GM23338 (cell line): ENCODE measurements around the gene AMER1. TPM values are rescaled to one million over a fixed set of nuclear protein-coding genes. Genes with fewer than 3 reads are reported as not detected.

ENCODE experiments used
- ATAC-seq: fragments of 200-7000 bp; cut with Tn5 transposase; 3 replicates; pipeline ENCODE4 v1.9.1; 2020
- DNase-seq: peaks from one replicate; pipeline ENCODE4 v3.0.0-alpha.2; 2015; ENCODE audit warnings: low spot score
- H2AFZ ChIP-seq: fragments of 200-600 bp; sonication (generic); 2 replicates; pipeline ENCODE4 v1.8.0; 2016; ENCODE audit warnings: antibody characterized with exemption, mild to moderate bottlenecking, moderate library complexity
- H3F3A ChIP-seq: fragments of 200-600 bp; sonication (generic); replicated peaks from 2 replicates; pipeline ENCODE4 v1.8.0; 2017; ENCODE audit warnings: antibody characterized with exemption, mixed run types, low read depth
- H3K27ac ChIP-seq: fragments of 200-600 bp; sonication (generic); 2 replicates; pipeline ENCODE4 v1.6.1; 2016; ENCODE audit warnings: low read depth
- H3K27me3 ChIP-seq: fragments of 200-600 bp; sonication (generic); 2 replicates; pipeline ENCODE4 v1.8.0; 2016; ENCODE audit warnings: mild to moderate bottlenecking, mixed run types, moderate library complexity; ENCODE audit not compliant: insufficient read depth
- H3K36me3 ChIP-seq: fragments of 200-600 bp; sonication (generic); 2 replicates; pipeline ENCODE4 v1.8.0; 2016; ENCODE audit warnings: mild to moderate bottlenecking; ENCODE audit not compliant: insufficient read depth
- H3K4me1 ChIP-seq: fragments of 200-600 bp; sonication (generic); 2 replicates; pipeline ENCODE4 v1.8.0; 2016; ENCODE audit warnings: mild to moderate bottlenecking, moderate library complexity; ENCODE audit not compliant: insufficient read depth
- H3K4me2 ChIP-seq: fragments of 200-600 bp; sonication (generic); 2 replicates; pipeline ENCODE4 v1.7.1; 2017; ENCODE audit warnings: mixed run types
- H3K4me3 ChIP-seq: fragments of 200-600 bp; sonication (generic); 2 replicates; pipeline ENCODE4 v1.6.1; 2016; ENCODE audit warnings: mixed run types
- H3K79me2 ChIP-seq: fragments of 200-600 bp; sonication (generic); replicated peaks from 2 replicates; pipeline ENCODE4 v1.8.0; 2017; ENCODE audit warnings: mild to moderate bottlenecking; ENCODE audit not compliant: insufficient read depth
- H3K9me2 ChIP-seq: fragments of 200-600 bp; sonication (generic); 2 replicates; pipeline ENCODE4 v1.8.0; 2017; ENCODE audit not compliant: insufficient read depth
- H4K20me1 ChIP-seq: fragments of 200-600 bp; sonication (generic); replicated peaks from 2 replicates; pipeline ENCODE4 v1.8.0; 2017; ENCODE audit warnings: mild to moderate bottlenecking; ENCODE audit not compliant: insufficient read depth
- H3K27ac Mint-ChIP-seq: 2 replicates; pipeline ENCODE4 v1.8.0; 2020; ENCODE audit warnings: inconsistent platforms, mild to moderate bottlenecking, moderate library complexity, mixed read lengths
- H3K27me3 Mint-ChIP-seq: 3 replicates; pipeline ENCODE4 v1.8.0; 2022; ENCODE audit warnings: low read depth, mild to moderate bottlenecking, moderate library complexity, mixed read lengths, inconsistent platforms; ENCODE audit not compliant: insufficient read depth, poor library complexity
- H3K36me3 Mint-ChIP-seq: 3 replicates; pipeline ENCODE4 v1.8.0; 2021; ENCODE audit warnings: low read depth, mild to moderate bottlenecking, inconsistent platforms, moderate library complexity, mixed read lengths
- H3K4me1 Mint-ChIP-seq: 3 replicates; pipeline ENCODE4 v1.8.0; 2020; ENCODE audit warnings: mild to moderate bottlenecking, inconsistent platforms, mixed read lengths
- H3K4me3 Mint-ChIP-seq: 3 replicates; pipeline ENCODE4 v1.8.0; 2021; ENCODE audit warnings: moderate library complexity, mild to moderate bottlenecking, inconsistent platforms, mixed read lengths
- H3K9me3 Mint-ChIP-seq: 3 replicates; pipeline ENCODE4 v1.8.0; 2020; ENCODE audit warnings: moderate library complexity, mild to moderate bottlenecking, inconsistent platforms, mixed read lengths
- CREB1 ChIP-seq: fragments of 250-450 bp; sonication (Bioruptor Pico); IDR thresholded peaks from 2 replicates; pipeline ENCODE4 v1.5.0; 2020; ENCODE audit warnings: low read depth, mild to moderate bottlenecking, moderate library complexity
- EZH2 ChIP-seq: fragments of 200-600 bp; sonication (generic); IDR thresholded peaks from one replicate; pipeline ENCODE4 v1.8.0; 2017; ENCODE audit warnings: antibody characterized with exemption, mild to moderate bottlenecking, low read depth; ENCODE audit not compliant: unreplicated experiment
- EZH2phosphoT487 ChIP-seq: fragments of 200-600 bp; sonication (generic); IDR thresholded peaks from one replicate; pipeline ENCODE4 v1.8.1; 2018; ENCODE audit warnings: antibody characterized with exemption; ENCODE audit not compliant: unreplicated experiment
- JUNB ChIP-seq: IDR thresholded peaks from one replicate; pipeline ENCODE4 v1.6.1; 2016; ENCODE audit warnings: antibody characterized with exemption; ENCODE audit not compliant: unreplicated experiment
- NANOG ChIP-seq: IDR thresholded peaks from 2 replicates; pipeline ENCODE4 v1.6.1; 2016; ENCODE audit warnings: antibody characterized with exemption, borderline replicate concordance
- POLR2AphosphoS5 ChIP-seq: IDR thresholded peaks from 2 replicates; pipeline ENCODE4 v1.6.1; 2016; ENCODE audit warnings: antibody characterized with exemption, low read depth
- STAT1 ChIP-seq: IDR thresholded peaks from one replicate; pipeline ENCODE4 v1.6.1; 2016; ENCODE audit warnings: antibody characterized with exemption; ENCODE audit not compliant: unreplicated experiment
- ZNF114 ChIP-seq: fragments of 250-450 bp; sonication (Bioruptor Pico); IDR thresholded peaks from 2 replicates; pipeline ENCODE4 v1.5.0; 2020; ENCODE audit warnings: mild to moderate bottlenecking, moderate library complexity
- ZNF331 ChIP-seq: fragments of 250-450 bp; sonication (Bioruptor Pico); IDR thresholded peaks from 2 replicates; pipeline ENCODE4 v1.5.0; 2020; ENCODE audit warnings: low read depth, mild to moderate bottlenecking, moderate library complexity
- polyA plus RNA-seq: library from polyadenylated mRNA; unstranded; fragments of >200 nt; fragmentation: Nextera tagmentation; extraction: Ambion mirVana; gene quantifications from 2 replicates; pipeline ENCODE4 v1.2.1, GENCODE V29; 2016
- total RNA-seq: library from RNA; depleted of rRNA; stranded (reverse); fragments of >200 nt; shearing (Covaris generic); gene quantifications from 2 replicates; pipeline ENCODE4 v1.2.3, GENCODE V29; 2014
- TF ChIP-seq, protein P1 (sequence below): IDR thresholded peaks from 2 replicates; pipeline ENCODE4 v1.6.1; 2016; ENCODE audit warnings: antibody characterized with exemption
- TF ChIP-seq, protein P2 (sequence below): fragments of 250-450 bp; sonication (Bioruptor Pico); IDR thresholded peaks from 2 replicates; pipeline ENCODE4 v1.5.0; 2020; ENCODE audit warnings: mild to moderate bottlenecking, moderate library complexity
- TF ChIP-seq, protein P3 (sequence below), 2 experiments: fragments of 200-600 bp in 1 of 2; sonication (generic) in 1 of 2; conservative IDR thresholded peaks; 2 replicates each; pipeline versions ENCODE4 v1.5.1 to v1.6.1; 2016 to 2017; ENCODE audit warnings: antibody characterized with exemption in 2 of 2, low read depth in 2 of 2, mild to moderate bottlenecking in 2 of 2, moderate library complexity in 1 of 2
- TF ChIP-seq, protein P4 (sequence below): IDR thresholded peaks from one replicate; pipeline ENCODE4 v1.6.1; 2018; ENCODE audit warnings: antibody characterized with exemption; ENCODE audit not compliant: unreplicated experiment

The AMER1 gene
- total and polyA plus RNA-seq, 2 experiments from 2014 or later: 0.48 to 10.9 TPM

DNA sequence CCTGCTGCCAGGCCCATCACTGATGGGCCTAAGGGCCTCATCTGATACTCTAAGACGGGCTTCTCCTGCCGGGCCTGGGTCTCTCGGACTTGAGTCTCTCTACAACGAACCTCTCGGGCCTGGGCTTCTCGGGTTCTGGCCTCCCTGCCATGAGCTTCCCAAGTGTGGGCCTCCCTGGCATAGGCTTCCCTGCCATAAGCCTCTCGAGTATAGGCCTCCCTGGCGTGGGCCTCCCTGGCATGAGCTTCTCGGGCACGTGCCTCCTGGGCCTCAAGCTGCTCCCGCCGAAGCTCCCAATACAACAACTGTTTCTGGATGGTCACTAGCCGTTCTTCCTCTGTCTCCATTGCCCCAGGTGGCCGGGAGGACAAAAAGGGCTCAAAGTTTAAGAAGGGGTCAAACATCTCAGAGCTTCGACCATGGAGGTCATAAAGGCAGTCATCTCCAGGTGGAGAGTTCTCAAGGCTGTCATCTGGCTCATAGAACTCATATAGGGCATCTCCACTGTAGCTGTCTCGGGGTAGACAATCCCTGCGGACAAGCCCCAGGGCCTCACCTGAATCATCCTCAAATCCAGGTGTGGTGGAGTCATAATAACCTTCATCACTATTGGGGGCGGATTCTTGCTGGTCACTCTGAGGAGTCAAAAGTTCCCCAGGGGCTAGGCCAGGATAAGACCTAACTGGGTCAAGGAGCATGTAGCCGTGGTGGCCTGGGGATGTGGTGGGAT, 14.1 kb downstream of the AMER1 start:
- no peak overlapping the region for H3K4me3 Mint-ChIP-seq
- Histone ChIP-seq H3K4me3 (no peak overlapping the region), H3K27me3 (no peaks in the 10 kb centered on the region), H3F3A (no peaks in the 10 kb centered on the region), H4K20me1 (no peaks in the 10 kb centered on the region), H2AFZ (no peak overlapping the region), H3K79me2 (no peaks in the 10 kb centered on the region), H3K4me1 (0 out of 2 replicates have a peak, but pooled peaks cover 3% of the 10 kb centered on the region), H3K27ac (no peak overlapping the region), H3K9me2 (no peaks in the 10 kb centered on the region), H3K4me2 (no peak overlapping the region), H3K36me3 (no peaks in the 10 kb centered on the region)
- TF ChIP-seq STAT1: no peak
- TF ChIP-seq EZH2: no peak
- TF ChIP-seq POLR2AphosphoS5: no peak
- TF ChIP-seq NANOG: no peak
- no peak for TF ChIP-seq EZH2phosphoT487
- TF ChIP-seq, protein P1, sequence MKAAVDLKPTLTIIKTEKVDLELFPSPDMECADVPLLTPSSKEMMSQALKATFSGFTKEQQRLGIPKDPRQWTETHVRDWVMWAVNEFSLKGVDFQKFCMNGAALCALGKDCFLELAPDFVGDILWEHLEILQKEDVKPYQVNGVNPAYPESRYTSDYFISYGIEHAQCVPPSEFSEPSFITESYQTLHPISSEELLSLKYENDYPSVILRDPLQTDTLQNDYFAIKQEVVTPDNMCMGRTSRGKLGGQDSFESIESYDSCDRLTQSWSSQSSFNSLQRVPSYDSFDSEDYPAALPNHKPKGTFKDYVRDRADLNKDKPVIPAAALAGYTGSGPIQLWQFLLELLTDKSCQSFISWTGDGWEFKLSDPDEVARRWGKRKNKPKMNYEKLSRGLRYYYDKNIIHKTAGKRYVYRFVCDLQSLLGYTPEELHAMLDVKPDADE: no peak
- no peak for TF ChIP-seq JUNB
- TF ChIP-seq, protein P2, sequence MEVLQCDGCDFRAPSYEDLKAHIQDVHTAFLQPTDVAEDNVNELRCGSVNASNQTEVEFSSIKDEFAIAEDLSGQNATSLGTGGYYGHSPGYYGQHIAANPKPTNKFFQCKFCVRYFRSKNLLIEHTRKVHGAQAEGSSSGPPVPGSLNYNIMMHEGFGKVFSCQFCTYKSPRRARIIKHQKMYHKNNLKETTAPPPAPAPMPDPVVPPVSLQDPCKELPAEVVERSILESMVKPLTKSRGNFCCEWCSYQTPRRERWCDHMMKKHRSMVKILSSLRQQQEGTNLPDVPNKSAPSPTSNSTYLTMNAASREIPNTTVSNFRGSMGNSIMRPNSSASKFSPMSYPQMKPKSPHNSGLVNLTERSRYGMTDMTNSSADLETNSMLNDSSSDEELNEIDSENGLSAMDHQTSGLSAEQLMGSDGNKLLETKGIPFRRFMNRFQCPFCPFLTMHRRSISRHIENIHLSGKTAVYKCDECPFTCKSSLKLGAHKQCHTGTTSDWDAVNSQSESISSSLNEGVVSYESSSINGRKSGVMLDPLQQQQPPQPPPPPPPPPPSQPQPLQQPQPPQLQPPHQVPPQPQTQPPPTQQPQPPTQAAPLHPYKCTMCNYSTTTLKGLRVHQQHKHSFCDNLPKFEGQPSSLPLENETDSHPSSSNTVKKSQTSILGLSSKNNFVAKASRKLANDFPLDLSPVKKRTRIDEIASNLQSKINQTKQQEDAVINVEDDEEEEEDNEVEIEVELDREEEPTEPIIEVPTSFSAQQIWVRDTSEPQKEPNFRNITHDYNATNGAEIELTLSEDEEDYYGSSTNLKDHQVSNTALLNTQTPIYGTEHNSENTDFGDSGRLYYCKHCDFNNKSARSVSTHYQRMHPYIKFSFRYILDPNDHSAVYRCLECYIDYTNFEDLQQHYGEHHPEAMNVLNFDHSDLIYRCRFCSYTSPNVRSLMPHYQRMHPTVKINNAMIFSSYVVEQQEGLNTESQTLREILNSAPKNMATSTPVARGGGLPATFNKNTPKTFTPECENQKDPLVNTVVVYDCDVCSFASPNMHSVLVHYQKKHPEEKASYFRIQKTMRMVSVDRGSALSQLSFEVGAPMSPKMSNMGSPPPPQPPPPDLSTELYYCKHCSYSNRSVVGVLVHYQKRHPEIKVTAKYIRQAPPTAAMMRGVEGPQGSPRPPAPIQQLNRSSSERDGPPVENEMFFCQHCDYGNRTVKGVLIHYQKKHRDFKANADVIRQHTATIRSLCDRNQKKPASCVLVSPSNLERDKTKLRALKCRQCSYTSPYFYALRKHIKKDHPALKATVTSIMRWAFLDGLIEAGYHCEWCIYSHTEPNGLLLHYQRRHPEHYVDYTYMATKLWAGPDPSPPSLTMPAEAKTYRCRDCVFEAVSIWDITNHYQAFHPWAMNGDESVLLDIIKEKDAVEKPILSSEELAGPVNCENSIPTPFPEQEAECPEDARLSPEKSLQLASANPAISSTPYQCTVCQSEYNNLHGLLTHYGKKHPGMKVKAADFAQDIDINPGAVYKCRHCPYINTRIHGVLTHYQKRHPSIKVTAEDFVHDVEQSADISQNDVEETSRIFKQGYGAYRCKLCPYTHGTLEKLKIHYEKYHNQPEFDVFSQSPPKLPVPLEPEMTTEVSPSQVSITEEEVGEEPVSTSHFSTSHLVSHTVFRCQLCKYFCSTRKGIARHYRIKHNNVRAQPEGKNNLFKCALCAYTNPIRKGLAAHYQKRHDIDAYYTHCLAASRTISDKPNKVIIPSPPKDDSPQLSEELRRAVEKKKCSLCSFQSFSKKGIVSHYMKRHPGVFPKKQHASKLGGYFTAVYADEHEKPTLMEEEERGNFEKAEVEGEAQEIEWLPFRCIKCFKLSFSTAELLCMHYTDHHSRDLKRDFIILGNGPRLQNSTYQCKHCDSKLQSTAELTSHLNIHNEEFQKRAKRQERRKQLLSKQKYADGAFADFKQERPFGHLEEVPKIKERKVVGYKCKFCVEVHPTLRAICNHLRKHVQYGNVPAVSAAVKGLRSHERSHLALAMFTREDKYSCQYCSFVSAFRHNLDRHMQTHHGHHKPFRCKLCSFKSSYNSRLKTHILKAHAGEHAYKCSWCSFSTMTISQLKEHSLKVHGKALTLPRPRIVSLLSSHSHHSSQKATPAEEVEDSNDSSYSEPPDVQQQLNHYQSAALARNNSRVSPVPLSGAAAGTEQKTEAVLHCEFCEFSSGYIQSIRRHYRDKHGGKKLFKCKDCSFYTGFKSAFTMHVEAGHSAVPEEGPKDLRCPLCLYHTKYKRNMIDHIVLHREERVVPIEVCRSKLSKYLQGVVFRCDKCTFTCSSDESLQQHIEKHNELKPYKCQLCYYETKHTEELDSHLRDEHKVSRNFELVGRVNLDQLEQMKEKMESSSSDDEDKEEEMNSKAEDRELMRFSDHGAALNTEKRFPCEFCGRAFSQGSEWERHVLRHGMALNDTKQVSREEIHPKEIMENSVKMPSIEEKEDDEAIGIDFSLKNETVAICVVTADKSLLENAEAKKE (CRISPR knock-in tag): no peak
- TF ChIP-seq, protein P3, sequence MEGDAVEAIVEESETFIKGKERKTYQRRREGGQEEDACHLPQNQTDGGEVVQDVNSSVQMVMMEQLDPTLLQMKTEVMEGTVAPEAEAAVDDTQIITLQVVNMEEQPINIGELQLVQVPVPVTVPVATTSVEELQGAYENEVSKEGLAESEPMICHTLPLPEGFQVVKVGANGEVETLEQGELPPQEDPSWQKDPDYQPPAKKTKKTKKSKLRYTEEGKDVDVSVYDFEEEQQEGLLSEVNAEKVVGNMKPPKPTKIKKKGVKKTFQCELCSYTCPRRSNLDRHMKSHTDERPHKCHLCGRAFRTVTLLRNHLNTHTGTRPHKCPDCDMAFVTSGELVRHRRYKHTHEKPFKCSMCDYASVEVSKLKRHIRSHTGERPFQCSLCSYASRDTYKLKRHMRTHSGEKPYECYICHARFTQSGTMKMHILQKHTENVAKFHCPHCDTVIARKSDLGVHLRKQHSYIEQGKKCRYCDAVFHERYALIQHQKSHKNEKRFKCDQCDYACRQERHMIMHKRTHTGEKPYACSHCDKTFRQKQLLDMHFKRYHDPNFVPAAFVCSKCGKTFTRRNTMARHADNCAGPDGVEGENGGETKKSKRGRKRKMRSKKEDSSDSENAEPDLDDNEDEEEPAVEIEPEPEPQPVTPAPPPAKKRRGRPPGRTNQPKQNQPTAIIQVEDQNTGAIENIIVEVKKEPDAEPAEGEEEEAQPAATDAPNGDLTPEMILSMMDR (conservative IDR thresholded peaks at IDR 0.05; ENCODE audit: low read depth in 2 of 2): no peak
- no peak for TF ChIP-seq ZNF114
- TF ChIP-seq, protein P4, sequence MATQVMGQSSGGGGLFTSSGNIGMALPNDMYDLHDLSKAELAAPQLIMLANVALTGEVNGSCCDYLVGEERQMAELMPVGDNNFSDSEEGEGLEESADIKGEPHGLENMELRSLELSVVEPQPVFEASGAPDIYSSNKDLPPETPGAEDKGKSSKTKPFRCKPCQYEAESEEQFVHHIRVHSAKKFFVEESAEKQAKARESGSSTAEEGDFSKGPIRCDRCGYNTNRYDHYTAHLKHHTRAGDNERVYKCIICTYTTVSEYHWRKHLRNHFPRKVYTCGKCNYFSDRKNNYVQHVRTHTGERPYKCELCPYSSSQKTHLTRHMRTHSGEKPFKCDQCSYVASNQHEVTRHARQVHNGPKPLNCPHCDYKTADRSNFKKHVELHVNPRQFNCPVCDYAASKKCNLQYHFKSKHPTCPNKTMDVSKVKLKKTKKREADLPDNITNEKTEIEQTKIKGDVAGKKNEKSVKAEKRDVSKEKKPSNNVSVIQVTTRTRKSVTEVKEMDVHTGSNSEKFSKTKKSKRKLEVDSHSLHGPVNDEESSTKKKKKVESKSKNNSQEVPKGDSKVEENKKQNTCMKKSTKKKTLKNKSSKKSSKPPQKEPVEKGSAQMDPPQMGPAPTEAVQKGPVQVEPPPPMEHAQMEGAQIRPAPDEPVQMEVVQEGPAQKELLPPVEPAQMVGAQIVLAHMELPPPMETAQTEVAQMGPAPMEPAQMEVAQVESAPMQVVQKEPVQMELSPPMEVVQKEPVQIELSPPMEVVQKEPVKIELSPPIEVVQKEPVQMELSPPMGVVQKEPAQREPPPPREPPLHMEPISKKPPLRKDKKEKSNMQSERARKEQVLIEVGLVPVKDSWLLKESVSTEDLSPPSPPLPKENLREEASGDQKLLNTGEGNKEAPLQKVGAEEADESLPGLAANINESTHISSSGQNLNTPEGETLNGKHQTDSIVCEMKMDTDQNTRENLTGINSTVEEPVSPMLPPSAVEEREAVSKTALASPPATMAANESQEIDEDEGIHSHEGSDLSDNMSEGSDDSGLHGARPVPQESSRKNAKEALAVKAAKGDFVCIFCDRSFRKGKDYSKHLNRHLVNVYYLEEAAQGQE: no peak
- no peak for TF ChIP-seq CREB1 (CRISPR knock-in tag)
- TF ChIP-seq ZNF331 (CRISPR knock-in tag): no peak
- H3K27me3 Mint-ChIP-seq: no peaks in the 10 kb centered on the region
- H3K36me3 Mint-ChIP-seq: peaks cover 20% of the 10 kb centered on the region
- peaks cover 11% of the 10 kb centered on the region; the same call in 2 of the 3 replicates for H3K4me1 Mint-ChIP-seq
- DNase-seq (no peak), ATAC-seq (no peak)
- no peak overlapping the region for H3K27ac Mint-ChIP-seq
- no peaks in the 10 kb centered on the region for H3K9me3 Mint-ChIP-seq
